HG03064 (cell line): ENCODE data around the gene TXNRD1.

Experiments used
- ATAC-seq: cut with Tn5 transposase; IDR thresholded peaks from one replicate; pipeline ENCODE4 v1.9.1; 2021; ENCODE audit warnings: low read depth; ENCODE audit not compliant: unreplicated experiment

TXNRD1 gene

GRCh38 chr12:104297477-104298113 is 82.0 kb downstream of the TXNRD1 start:
- ATAC-seq, result no peak

DNA sequence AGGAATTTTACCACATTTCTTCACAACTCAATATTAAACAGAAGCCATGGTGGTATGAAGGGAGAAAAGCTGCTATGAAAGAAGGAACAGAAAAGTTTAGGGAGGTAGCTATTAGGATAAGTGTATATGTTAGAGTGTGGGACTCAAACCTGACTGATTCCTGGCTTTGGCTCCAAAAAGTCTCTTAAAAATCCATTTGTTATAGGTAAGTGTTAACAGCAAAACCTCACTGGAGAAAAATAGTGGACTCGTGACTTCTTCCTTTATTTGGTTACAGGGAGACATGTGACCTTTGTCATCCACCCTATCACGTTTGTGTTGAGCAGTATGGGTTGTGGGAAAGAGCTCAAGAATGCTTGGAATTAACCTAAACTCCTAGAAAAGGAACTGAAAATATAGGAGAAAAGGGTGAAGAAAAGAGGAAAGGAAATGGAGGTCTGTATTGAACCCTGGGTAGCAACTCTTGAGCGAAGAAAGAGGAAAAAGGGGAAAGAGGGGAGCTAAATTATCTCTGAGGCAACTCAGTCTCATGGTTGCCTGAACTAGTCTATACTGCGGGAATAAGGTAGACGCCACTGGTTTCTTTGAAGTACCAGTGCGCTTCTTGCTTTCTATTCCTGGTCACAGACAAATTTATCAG is 84.4 kb downstream of the TXNRD1 start:
- ATAC-seq, result no peak

GRCh38 chr12:104303538-104304151 is 88.1 kb downstream of the TXNRD1 start, which contains the start of gene EID3:
EID3 (plus strand) TSS chr12:104303739; CDS start chr12:104303935, 196 bp downstream.
- ATAC-seq, result peak; percentile 60

GRCh38 chr12:104304261-104305009 is 88.9 kb downstream of the TXNRD1 start:
- ATAC-seq, result no peak

GRCh38 chr12:104305349-104305748 is 89.8 kb downstream of the TXNRD1 start:
- no peak for ATAC-seq

- ATAC-seq, result no peak
These were observed 90.8 kb downstream of the TXNRD1 start for GRCh38 chr12:104306376-104306775.

DNA sequence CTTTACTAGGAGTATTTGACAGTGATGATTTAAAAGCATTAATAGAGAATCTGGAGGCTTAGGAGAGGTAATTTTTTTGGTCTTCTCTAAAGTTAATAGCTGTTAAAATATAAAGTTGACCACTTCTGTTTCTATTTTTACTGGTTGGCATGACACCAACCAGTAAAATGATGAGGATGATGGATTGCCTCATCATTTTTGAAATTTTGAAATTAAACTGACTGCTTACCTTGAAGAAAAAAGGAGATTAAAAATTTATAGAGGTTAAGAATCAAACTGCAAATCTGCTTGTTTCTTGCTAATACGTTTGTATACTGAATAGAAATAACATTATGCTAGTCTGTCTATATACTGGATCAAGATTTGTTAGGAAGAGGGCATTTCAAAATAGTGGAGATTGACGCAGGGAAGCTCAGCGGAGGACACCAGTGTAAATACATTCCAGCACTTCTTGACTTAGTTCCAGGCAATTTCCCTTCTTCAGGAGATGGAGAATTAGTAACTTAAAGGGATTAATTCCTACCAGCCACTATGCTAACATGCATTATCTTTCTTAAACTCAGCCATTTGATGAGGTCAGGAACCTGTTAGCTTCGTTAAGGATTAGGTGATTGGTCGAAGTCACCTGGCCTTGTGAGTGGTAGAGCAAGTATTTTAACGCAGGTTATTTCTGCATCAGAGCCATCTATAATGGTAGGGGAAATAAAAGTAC is 91.5 kb downstream of the TXNRD1 start:
- no peak for ATAC-seq

- no peak for ATAC-seq
These were observed 92.0 kb downstream of the TXNRD1 start for GRCh38 chr12:104307655-104308000.

- ATAC-seq, result no peak
These were observed 93.9 kb downstream of the TXNRD1 start for GRCh38 chr12:104309446-104309993.

- no peak for ATAC-seq
These were observed 95.4 kb downstream of the TXNRD1 start for GRCh38 chr12:104310751-104311633.

DNA sequence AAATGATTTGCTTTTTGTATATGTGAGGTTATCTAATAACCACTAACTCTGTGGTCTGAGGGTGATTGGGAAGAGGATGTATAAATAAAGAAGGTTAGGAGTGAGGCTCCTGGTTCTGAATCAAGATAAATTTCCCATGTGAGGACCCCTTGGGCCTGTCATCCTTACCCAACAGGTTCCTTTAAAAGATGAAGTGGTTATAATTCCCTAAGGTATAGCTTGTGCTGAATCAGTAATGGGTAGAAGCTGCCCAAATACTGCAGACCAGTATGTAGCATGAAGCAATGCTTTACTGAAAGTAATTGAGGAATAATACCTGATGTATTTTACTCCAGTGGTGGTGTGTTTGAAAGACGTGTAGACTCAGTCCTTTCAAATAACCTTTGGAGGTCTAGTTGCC is 96.6 kb downstream of the TXNRD1 start:
- no peak for ATAC-seq

- ATAC-seq, result no peak
These were observed 97.1 kb downstream of the TXNRD1 start for GRCh38 chr12:104312654-104313053.

DNA sequence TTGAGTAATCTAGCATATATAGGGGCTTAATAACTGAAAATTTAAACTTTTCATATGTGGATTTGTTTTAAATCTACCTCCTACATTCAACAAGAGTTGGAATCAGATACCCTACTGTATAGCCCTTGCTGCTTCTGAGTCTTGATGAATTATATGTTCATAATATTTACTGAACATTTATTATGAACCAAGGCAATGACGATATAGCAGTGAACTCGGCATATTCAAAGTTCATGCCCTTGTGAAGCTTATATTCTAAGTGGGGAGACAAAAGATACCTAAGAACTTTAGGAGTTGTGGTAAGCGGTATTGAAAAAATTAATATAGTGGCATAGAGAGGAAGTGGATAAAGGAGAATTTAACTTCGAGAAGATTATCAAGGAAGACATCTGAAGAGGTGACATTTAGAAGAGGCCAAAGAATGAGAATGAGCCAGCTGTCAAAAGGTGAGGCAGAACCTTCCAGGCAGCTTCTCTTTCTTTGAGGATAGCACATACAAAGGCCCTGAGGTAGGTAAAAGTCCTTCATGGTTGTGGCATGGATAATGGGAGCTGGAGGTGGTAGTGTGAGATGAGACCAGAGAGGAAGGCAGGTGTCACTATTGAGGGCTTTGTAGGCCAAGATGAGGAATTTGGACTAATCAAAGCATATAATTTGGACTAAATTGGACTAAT is 98.1 kb downstream of the TXNRD1 start:
- ATAC-seq, result no peak

DNA sequence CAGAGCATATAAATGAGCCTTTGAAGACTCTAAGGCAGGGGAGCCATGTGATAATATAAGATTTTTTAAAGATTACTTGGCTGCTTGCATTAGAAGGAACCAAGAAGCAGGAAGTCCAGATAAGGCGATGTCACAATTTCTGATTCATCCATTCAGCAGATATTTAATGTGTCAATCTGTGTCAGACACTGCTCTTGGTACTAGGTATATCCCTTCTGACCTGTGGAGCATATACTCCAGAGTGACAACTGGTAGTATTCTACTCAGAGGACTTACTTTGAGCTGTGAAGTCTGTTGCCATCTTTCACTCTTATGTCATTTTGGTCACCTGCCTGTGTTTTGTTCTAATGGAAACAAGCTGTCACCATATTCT is 98.6 kb downstream of the TXNRD1 start:
- ATAC-seq, result no peak

DNA sequence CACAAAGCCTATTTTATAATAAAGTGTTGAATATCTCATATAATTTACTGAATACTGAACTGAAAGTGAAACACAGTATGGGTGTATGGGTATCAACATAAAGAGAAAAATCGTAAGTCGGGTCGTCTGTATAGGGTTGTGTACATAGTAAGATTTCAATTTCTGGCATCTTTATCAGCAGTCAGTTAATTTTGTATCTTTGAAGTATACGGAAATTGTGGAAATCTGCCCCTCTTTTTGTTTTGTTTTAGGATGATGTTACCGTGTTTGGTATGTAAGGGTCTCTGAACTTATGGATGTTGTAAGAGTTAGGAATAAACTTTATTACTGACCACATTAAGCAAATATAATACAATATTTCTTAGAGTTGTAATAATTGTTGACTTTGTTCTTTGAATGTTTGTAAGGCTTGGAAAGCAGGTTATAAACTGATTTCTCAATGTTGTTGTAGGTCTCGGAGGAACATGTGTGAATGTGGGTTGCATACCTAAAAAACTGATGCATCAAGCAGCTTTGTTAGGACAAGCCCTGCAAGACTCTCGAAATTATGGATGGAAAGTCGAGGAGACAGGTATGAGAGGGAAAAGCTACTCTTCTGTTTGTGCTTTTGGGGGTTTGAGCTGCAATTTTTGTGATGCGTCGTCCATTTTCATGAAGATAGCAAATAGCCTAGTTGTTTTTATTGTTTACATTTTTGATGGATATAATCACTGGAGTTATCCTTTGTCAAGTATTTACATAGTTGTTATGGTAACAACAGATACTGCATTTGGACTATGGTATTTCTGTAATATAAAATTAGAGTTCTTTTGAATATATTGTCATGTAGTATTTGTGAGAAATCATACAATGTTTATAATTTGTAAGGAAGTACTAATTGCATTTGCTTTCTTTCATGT is 100.0 kb downstream of the TXNRD1 start:
- ATAC-seq, result no peak

DNA sequence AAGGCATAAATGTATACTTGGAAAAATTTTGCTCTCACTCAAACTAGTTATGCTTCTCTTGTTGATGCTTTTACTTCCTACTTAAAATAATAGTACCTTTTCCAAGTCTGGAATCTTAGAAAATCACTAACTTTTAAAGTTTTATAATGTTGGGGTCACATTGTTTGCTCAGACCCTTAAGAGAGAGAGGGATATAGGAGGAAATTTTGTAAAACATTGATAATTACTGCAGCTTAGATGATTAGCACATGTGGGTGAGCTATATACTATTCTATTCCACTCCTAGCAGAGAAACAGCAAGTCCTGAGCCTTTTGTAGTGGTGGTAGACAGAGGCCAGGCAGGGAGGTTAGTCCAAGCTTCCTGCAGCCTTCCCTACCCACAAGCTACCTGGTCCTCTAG is 101.4 kb downstream of the TXNRD1 start:
- no peak for ATAC-seq

DNA sequence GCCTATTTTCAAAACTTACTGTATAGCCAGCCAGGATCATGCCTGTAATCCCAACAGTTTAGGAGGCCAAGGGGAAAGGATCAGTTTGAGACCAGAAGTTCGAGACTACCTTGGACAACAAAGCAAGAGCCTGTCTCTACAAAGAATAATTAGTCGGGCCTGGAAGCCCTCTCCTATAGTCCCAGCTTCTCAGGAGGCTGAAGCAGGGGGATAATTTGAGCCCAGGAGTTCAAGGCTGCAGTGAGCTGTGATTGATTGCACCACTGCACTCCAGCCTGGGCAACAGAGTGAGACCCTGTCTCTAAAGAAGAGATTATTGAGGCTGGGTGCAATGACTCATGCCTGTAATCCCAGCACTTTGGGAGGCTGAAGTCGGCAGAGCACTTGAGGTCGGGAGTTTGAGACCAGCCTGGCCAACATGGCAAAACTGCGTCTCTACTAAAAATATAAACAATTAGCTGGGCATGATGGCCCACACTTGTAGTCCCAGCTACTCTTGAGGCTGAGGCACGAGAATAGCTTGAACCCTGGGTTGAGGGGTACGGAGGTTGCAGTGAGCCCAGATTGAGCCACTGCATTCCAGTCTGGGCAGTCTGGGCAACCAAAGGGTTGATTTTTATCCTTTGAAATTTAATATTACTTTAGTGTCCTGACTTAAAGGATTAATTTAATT is 102.1 kb downstream of the TXNRD1 start:
- ATAC-seq, result no peak
